GM06990 (cell line): ENCODE data around the gene GAPDHS.

Experiments
- DNase-seq: peaks from one replicate; pipeline ENCODE4 v3.0.0-alpha.2; 2011; ENCODE audit not compliant: insufficient read length; ENCODE audit errors: extremely low read depth
- H3K27me3 ChIP-seq: replicated peaks from 2 replicates; pipeline ENCODE4 v1.6.0; 2011; ENCODE audit warnings: low read length; ENCODE audit not compliant: control insufficient read depth, insufficient read depth
- H3K36me3 ChIP-seq: 2 replicates; pipeline ENCODE4 v1.5.1; 2011; ENCODE audit warnings: low read length; ENCODE audit not compliant: control insufficient read depth, insufficient read depth
- H3K4me3 ChIP-seq: replicated peaks from 2 replicates; pipeline ENCODE4 v1.5.1; 2011; ENCODE audit warnings: low read depth, mild to moderate bottlenecking, control low read depth, low read length
- TF ChIP-seq, protein P1 (sequence below): IDR thresholded peaks from 2 replicates; pipeline ENCODE4 v1.5.1; 2011; ENCODE audit warnings: low read length, control low read depth, mild to moderate bottlenecking, inconsistent platforms; ENCODE audit not compliant: insufficient read depth, poor library complexity, severe bottlenecking

Gene GAPDHS

DNA sequence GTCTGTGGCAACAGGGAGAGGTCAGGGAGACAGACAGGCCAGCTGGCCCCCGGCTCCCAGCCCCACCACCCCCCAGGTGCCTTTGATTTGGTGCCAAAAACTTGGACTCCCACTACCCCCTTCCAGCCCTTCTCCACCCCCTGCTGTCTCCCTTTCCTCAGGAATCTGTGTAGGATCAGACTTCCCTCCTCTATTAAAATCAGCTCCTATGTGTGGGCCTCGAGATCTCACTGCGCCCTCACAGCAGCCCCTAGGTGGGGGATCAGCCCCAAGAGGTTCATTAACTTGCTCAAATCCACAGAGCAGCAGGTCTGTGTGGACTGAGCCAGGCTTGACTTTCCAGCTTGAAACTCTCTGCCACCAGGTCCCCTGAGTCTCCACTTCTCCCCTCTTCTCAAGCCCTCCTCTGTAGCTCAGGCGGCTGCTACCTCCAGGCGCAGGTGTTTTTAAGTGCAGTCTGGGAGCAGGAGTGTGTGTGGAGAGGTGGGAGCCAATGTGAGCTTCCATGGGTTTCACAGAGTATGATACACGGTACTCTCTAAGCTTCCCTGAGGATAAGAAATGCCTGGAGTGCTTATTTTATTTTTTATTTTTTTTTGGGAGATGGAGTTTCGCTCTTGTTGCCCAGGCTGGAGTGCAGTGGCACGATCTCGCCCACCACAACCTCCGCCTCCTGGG lies 1.7 kb downstream of the GAPDHS start:
- Histone ChIP-seq H3K27me3 (no peaks in the 10 kb centered on the region; the same call in 1 of the 2 replicates), H3K36me3 (no peaks in the 10 kb centered on the region; the same call in 1 of the 2 replicates), H3K4me3 (no peak overlapping the region)
- TF ChIP-seq, protein P1, sequence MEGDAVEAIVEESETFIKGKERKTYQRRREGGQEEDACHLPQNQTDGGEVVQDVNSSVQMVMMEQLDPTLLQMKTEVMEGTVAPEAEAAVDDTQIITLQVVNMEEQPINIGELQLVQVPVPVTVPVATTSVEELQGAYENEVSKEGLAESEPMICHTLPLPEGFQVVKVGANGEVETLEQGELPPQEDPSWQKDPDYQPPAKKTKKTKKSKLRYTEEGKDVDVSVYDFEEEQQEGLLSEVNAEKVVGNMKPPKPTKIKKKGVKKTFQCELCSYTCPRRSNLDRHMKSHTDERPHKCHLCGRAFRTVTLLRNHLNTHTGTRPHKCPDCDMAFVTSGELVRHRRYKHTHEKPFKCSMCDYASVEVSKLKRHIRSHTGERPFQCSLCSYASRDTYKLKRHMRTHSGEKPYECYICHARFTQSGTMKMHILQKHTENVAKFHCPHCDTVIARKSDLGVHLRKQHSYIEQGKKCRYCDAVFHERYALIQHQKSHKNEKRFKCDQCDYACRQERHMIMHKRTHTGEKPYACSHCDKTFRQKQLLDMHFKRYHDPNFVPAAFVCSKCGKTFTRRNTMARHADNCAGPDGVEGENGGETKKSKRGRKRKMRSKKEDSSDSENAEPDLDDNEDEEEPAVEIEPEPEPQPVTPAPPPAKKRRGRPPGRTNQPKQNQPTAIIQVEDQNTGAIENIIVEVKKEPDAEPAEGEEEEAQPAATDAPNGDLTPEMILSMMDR, result no peak
- DNase-seq, result no peak

DNA sequence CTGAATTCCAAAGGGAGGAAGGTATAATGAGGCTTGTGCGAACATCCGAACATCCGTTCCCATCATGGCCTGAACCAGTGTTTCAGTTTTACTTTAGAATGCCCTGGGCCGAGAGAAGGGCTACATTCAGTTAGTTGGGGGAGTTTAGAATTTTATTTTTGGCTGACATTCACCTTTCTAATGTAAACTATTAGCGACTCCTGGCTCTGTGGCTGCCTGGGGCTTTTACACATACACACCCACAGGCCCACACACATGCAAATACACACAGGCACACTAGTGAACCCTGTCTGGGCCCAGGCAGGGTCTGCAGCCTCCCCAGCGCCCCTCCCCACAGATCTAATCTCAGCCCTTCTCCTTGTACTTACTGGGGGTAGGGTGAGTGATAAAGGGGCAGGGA lies 6.1 kb downstream of the GAPDHS start:
- Histone ChIP-seq H3K27me3 (no peaks in the 10 kb centered on the region), H3K36me3 (peaks cover 4% of the 10 kb centered on the region), H3K4me3 (no peak overlapping the region)
- TF ChIP-seq, protein P1, result no peak
- no peak for DNase-seq

DNA sequence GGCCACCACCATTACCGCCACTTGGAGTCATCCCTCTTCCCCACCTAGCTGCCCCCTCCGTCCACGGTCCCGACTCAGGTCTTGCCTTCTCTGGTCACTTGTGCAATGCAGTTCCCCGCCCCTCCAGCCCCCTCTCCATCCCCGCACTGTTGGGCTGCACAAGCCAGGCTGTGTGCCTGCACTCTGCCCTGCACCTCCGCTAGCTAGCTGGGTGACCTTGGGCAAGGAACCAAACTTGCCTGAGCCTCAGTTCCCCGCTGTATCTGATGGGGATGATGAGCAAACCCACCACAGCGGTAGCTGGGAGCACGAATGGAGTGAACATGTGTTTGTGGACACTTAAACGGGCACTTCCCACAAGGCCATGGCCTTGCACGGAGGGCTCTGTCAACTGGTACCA lies 6.6 kb downstream of the GAPDHS start:
- no peaks in the 10 kb centered on the region for H3K27me3 ChIP-seq
- H3K4me3 ChIP-seq, result no peak overlapping the region
- TF ChIP-seq, protein P1, result no peak
- DNase-seq, result no peak
- H3K36me3 ChIP-seq, result peaks cover 4% of the 10 kb centered on the region

DNA sequence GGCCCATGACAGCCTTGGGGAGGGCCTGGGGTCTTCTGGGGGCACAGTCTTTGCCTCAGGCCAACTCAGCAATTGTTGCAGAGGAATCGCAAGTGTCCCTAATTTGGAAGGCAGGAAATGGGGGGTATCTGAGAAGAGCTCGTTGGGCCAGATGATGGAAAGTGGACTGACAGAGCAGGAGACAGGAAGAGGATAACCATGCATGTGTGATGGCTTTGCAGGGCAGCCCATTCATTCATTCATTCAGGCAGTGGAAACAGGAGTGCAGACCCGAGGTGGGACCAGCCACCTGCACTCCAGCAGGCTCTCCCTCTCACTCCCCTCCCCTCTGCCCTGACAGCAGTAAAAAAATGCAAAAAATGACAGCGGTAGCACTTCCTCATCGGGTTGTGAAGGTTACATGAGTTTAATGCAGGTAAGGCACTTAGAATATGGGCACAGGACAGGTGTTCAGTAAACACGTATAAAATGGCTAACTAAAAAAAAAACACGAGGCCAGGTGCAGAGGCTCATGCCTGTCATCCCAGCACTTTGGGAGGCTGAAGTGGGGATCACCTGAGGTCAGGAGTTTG lies 7.2 kb downstream of the GAPDHS start:
- DNase-seq, result no peak
- TF ChIP-seq, protein P1, result no peak
- no peaks in the 10 kb centered on the region for H3K27me3 ChIP-seq

DNA sequence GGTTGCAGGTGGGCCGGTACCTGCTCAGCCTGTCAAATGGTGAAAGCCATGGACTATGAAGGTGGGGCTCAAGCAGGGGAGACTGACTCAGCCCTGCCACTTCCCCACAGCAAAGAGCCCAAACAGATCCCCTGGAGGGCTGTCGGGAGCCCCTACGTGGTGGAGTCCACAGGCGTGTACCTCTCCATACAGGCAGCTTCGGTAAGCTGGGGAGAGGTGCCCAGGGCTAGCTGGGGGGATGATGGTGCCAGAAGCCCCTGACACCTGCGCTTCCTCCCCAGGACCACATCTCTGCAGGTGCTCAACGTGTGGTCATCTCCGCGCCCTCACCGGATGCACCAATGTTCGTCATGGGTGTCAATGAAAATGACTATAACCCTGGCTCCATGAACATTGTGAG lies 9.0 kb downstream of the GAPDHS start:
- no peak for DNase-seq
- Histone ChIP-seq H3K27me3 (no peaks in the 10 kb centered on the region), H3K4me3 (no peak overlapping the region), H3K36me3 (peaks cover 4% of the 10 kb centered on the region)
- TF ChIP-seq, protein P1, result no peak

More for the DNA sequence above, 7.2 kb downstream of the GAPDHS start:
- H3K36me3 ChIP-seq, result peaks cover 4% of the 10 kb centered on the region
- no peak overlapping the region for H3K4me3 ChIP-seq
